Right kidney (tissue), 1 donor: ENCODE data around the gene DHX16.
A peak's percentile ranks its signal among the peaks of the same experiment; 100 is the strongest.

Source experiments
- DNase-seq: peaks from one replicate; pipeline ENCODE4 v3.0.0-alpha.2; 2016

Gene DHX16

GRCh38 chr6:30635834-30636233 lies 37.0 kb downstream of the DHX16 start:
- DNase-seq: no peak

- peak; percentile 84 for DNase-seq
Observed at GRCh38 chr6:30626484-30627366, 46.1 kb downstream of the DHX16 start, which contains the start of gene ATAT1. Gene ATAT1 (plus strand): TSS chr6:30626874.

- no peak for DNase-seq
Observed at GRCh38 chr6:30625511-30625910, 47.3 kb downstream of the DHX16 start.

- DNase-seq: no peak
Observed at GRCh38 chr6:30619561-30619960, 53.2 kb downstream of the DHX16 start.

- DNase-seq: no peak
Observed at GRCh38 chr6:30618270-30618797, 54.5 kb downstream of the DHX16 start.

GRCh38 chr6:30617565-30618269 lies 55.1 kb downstream of the DHX16 start, which contains the start of gene MRPS18B:
Gene MRPS18B (plus strand): TSS chr6:30617840. CDS start chr6:30617866, 26 bp downstream.
- DNase-seq: peak; percentile 96

- DNase-seq: peak; percentile 95
Observed at GRCh38 chr6:30616811-30617564, 55.8 kb downstream of the DHX16 start, which contains the start of gene PPP1R10. Gene PPP1R10 (minus strand): TSS chr6:30617243. CDS start chr6:30609944, 7,299 bp downstream.

- peak; percentile 46 for DNase-seq
Observed at GRCh38 chr6:30615958-30616810, 56.6 kb downstream of the DHX16 start.

- DNase-seq: peak; percentile 72
Observed at GRCh38 chr6:30615219-30615957, 57.4 kb downstream of the DHX16 start.

GRCh38 chr6:30614843-30615218 lies 58.0 kb downstream of the DHX16 start:
- no peak for DNase-seq

GRCh38 chr6:30614044-30614842 lies 58.6 kb downstream of the DHX16 start:
- no peak for DNase-seq

- no peak for DNase-seq
Observed at GRCh38 chr6:30613251-30614043, 59.4 kb downstream of the DHX16 start.

GRCh38 chr6:30612687-30613248 lies 60.0 kb downstream of the DHX16 start:
- no peak for DNase-seq

GRCh38 chr6:30612213-30612612 lies 60.6 kb downstream of the DHX16 start:
- DNase-seq: no peak

- DNase-seq: no peak
Observed at GRCh38 chr6:30611856-30612194, 61.0 kb downstream of the DHX16 start.

- no peak for DNase-seq
Observed at GRCh38 chr6:30611150-30611855, 61.5 kb downstream of the DHX16 start.

GRCh38 chr6:30610065-30610464 lies 62.7 kb downstream of the DHX16 start:
- no peak for DNase-seq

- no peak for DNase-seq
Observed at GRCh38 chr6:30603961-30604360, 68.8 kb downstream of the DHX16 start.
